A549 (cell line): ENCODE results near the gene BEST4.

Experiments
- MAZ ChIP-seq: fragments of 150-350 bp; IDR thresholded peaks from 2 replicates; pipeline ENCODE4 v1.6.1; 2014; ENCODE audit warnings: antibody characterized with exemption, low read depth, low read length, borderline replicate concordance
- POLR2A ChIP-seq: IDR thresholded peaks from 2 replicates; pipeline ENCODE4 v1.6.1; 2012; ENCODE audit warnings: mild to moderate bottlenecking, low read length
- RAD21 ChIP-seq, 2 experiments: fragments of >200 bp in 1 of 2; sonication (Bioruptor Twin) in 1 of 2; formaldehyde crosslinking in 1 of 2; IDR thresholded peaks in 1 of 2; conservative IDR thresholded peaks in 1 of 2; 2 replicates in 1 of 2; 3 replicates in 1 of 2; pipeline ENCODE4 v1.6.1; 2012 to 2018; ENCODE audit warnings: inconsistent platforms in 1 of 2
- RFX5 ChIP-seq: fragments of 450-650 bp; IDR thresholded peaks from 2 replicates; pipeline ENCODE4 v1.7.1; 2014; ENCODE audit warnings: antibody characterized with exemption, mild to moderate bottlenecking, moderate library complexity
- SREBF2 ChIP-seq: fragments of 450-650 bp; IDR thresholded peaks from 2 replicates; pipeline ENCODE4 v1.6.1; 2014; ENCODE audit warnings: mild to moderate bottlenecking, moderate library complexity
- TF ChIP-seq, protein P1 (sequence below): IDR thresholded peaks from 2 replicates; pipeline ENCODE4 v1.6.1; 2012; ENCODE audit warnings: low read depth, borderline replicate concordance
- TF ChIP-seq, protein P2 (sequence below): fragments of >200 bp; sonication (Bioruptor Twin); formaldehyde crosslinking; IDR thresholded peaks from 3 replicates; pipeline ENCODE4 v1.5.1; 2016
- TF ChIP-seq, protein P3 (sequence below): fragments of 250-450 bp; sonication (Bioruptor Pico); IDR thresholded peaks from 2 replicates; pipeline ENCODE4 v1.5.0; 2021; ENCODE audit warnings: mild to moderate bottlenecking, moderate library complexity, borderline replicate concordance
- TF ChIP-seq, protein P4 (sequence below): IDR thresholded peaks from 2 replicates; pipeline ENCODE4 v1.6.1; 2012

DNA sequence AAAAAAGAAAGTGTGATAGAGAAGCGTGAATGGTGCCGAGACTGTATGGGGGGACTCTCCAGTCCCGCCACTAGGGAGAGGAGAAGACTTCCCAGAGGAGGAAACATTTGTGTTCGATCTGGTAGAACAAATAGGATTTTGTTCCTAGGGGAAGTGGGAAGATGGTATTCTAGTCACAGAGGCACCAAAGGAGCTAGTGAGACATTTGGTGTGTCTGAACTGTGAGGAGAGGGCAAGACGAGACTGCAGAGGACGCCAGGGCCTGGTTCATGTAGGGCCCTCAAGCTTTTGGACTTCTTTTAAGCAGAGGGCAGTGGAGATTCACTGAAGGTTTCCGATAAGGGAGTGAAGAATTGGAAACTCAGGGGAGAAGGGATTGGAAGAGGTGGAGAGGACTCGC is 23.3 kb upstream of the BEST4 start:
- TF ChIP-seq, protein P1, sequence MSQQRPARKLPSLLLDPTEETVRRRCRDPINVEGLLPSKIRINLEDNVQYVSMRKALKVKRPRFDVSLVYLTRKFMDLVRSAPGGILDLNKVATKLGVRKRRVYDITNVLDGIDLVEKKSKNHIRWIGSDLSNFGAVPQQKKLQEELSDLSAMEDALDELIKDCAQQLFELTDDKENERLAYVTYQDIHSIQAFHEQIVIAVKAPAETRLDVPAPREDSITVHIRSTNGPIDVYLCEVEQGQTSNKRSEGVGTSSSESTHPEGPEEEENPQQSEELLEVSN = no peak
- no peak for TF ChIP-seq RFX5
- TF ChIP-seq, protein P2, sequence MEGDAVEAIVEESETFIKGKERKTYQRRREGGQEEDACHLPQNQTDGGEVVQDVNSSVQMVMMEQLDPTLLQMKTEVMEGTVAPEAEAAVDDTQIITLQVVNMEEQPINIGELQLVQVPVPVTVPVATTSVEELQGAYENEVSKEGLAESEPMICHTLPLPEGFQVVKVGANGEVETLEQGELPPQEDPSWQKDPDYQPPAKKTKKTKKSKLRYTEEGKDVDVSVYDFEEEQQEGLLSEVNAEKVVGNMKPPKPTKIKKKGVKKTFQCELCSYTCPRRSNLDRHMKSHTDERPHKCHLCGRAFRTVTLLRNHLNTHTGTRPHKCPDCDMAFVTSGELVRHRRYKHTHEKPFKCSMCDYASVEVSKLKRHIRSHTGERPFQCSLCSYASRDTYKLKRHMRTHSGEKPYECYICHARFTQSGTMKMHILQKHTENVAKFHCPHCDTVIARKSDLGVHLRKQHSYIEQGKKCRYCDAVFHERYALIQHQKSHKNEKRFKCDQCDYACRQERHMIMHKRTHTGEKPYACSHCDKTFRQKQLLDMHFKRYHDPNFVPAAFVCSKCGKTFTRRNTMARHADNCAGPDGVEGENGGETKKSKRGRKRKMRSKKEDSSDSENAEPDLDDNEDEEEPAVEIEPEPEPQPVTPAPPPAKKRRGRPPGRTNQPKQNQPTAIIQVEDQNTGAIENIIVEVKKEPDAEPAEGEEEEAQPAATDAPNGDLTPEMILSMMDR = no peak
- no peak for TF ChIP-seq MAZ
- TF ChIP-seq, protein P3, sequence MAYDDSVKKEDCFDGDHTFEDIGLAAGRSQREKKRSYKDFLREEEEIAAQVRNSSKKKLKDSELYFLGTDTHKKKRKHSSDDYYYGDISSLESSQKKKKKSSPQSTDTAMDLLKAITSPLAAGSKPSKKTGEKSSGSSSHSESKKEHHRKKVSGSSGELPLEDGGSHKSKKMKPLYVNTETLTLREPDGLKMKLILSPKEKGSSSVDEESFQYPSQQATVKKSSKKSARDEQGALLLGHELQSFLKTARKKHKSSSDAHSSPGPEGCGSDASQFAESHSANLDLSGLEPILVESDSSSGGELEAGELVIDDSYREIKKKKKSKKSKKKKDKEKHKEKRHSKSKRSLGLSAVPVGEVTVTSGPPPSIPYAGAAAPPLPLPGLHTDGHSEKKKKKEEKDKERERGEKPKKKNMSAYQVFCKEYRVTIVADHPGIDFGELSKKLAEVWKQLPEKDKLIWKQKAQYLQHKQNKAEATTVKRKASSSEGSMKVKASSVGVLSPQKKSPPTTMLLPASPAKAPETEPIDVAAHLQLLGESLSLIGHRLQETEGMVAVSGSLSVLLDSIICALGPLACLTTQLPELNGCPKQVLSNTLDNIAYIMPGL (CRISPR knock-in tag) = no peak
- TF ChIP-seq POLR2A = no peak
- no peak for TF ChIP-seq RAD21 (conservative IDR thresholded peaks at IDR 0.05 in 1 of 2, IDR thresholded peaks at IDR 0.05 in 1 of 2)
- no peak for TF ChIP-seq SREBF2
- TF ChIP-seq, protein P4, sequence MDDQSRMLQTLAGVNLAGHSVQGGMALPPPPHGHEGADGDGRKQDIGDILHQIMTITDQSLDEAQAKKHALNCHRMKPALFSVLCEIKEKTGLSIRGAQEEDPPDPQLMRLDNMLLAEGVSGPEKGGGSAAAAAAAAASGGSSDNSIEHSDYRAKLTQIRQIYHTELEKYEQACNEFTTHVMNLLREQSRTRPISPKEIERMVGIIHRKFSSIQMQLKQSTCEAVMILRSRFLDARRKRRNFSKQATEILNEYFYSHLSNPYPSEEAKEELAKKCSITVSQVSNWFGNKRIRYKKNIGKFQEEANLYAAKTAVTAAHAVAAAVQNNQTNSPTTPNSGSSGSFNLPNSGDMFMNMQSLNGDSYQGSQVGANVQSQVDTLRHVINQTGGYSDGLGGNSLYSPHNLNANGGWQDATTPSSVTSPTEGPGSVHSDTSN = no peak
